H9 (cell line): ENCODE data around the gene ITGB2. TPM values are rescaled to one million over a fixed set of nuclear protein-coding genes. Genes with fewer than 3 reads are reported as not detected.

ENCODE experiments used
- DNase-seq: peaks from one replicate; pipeline ENCODE4 v3.0.0-alpha.2; 2017
- H2AFZ ChIP-seq: one replicate; pipeline ENCODE4 v1.6.1; 2013; ENCODE audit warnings: mild to moderate bottlenecking, low read length, control low read depth, moderate library complexity
- H2AK5ac ChIP-seq: 2 replicates; pipeline ENCODE4 v1.6.1; 2013; ENCODE audit warnings: low read length, control low read depth, mixed read lengths; ENCODE audit not compliant: insufficient read length
- H2BK120ac ChIP-seq: one replicate; pipeline ENCODE4 v1.6.1; 2013; ENCODE audit warnings: low read depth, mild to moderate bottlenecking, low read length, control low read depth, inconsistent platforms; ENCODE audit not compliant: poor library complexity, severe bottlenecking
- H2BK12ac ChIP-seq: 2 replicates; pipeline ENCODE4 v1.6.1; 2013; ENCODE audit warnings: low read length, control low read depth, mixed read lengths, low read depth; ENCODE audit not compliant: insufficient read length
- H2BK15ac ChIP-seq: 2 replicates; pipeline ENCODE4 v1.6.1; 2013; ENCODE audit warnings: low read depth, low read length, control low read depth
- H2BK20ac ChIP-seq: one replicate; pipeline ENCODE4 v1.6.1; 2013; ENCODE audit warnings: low read depth, mild to moderate bottlenecking, low read length, control low read depth, inconsistent platforms; ENCODE audit not compliant: poor library complexity, severe bottlenecking
- H2BK5ac ChIP-seq: 2 replicates; pipeline ENCODE4 v1.6.1; 2013; ENCODE audit warnings: low read length, control low read depth, mixed read lengths; ENCODE audit not compliant: insufficient read length
- H3K14ac ChIP-seq: 2 replicates; pipeline ENCODE4 v1.6.1; 2013; ENCODE audit warnings: low read length, control low read depth; ENCODE audit not compliant: insufficient read depth
- H3K18ac ChIP-seq: 2 replicates; pipeline ENCODE4 v1.6.1; 2013; ENCODE audit warnings: low read depth, mild to moderate bottlenecking, mixed read lengths, low read length, control low read depth; ENCODE audit not compliant: insufficient read length
- H3K23ac ChIP-seq: 2 replicates; pipeline ENCODE4 v1.6.1; 2013; ENCODE audit warnings: low read length, control low read depth, mixed read lengths, low read depth; ENCODE audit not compliant: insufficient read length
- H3K23me2 ChIP-seq: 2 replicates; pipeline ENCODE4 v1.6.1; 2013; ENCODE audit warnings: low read depth, mild to moderate bottlenecking, mixed read lengths, low read length, control low read depth; ENCODE audit not compliant: insufficient read length, poor library complexity, severe bottlenecking
- H3K27ac ChIP-seq: 2 replicates; pipeline ENCODE4 v1.5.1; 2013; ENCODE audit warnings: low read length, control low read depth, mixed read lengths, low read depth; ENCODE audit not compliant: insufficient read length
- H3K27me3 ChIP-seq: 2 replicates; pipeline ENCODE4 v1.6.1; 2013; ENCODE audit warnings: low read length, control low read depth, inconsistent platforms; ENCODE audit not compliant: insufficient read depth
- H3K4ac ChIP-seq: 2 replicates; pipeline ENCODE4 v1.6.1; 2013; ENCODE audit warnings: low read depth, mild to moderate bottlenecking, control low read depth, inconsistent platforms, low read length, moderate library complexity
- H3K4me1 ChIP-seq: 2 replicates; pipeline ENCODE4 v1.6.1; 2013; ENCODE audit warnings: low read length, control low read depth, inconsistent platforms; ENCODE audit not compliant: insufficient read depth
- H3K4me2 ChIP-seq: 2 replicates; pipeline ENCODE4 v1.6.1; 2013; ENCODE audit warnings: low read length, control low read depth, mixed read lengths; ENCODE audit not compliant: insufficient read length, insufficient read depth
- H3K56ac ChIP-seq: 2 replicates; pipeline ENCODE4 v1.6.1; 2013; ENCODE audit warnings: low read depth, mild to moderate bottlenecking, mixed read lengths, low read length, control low read depth; ENCODE audit not compliant: insufficient read length
- H3K79me1 ChIP-seq: 2 replicates; pipeline ENCODE4 v1.6.1; 2013; ENCODE audit warnings: low read depth, mild to moderate bottlenecking, moderate library complexity, low read length, control low read depth, inconsistent platforms; ENCODE audit not compliant: insufficient read depth, poor library complexity, severe bottlenecking
- H3K79me2 ChIP-seq: 2 replicates; pipeline ENCODE4 v1.6.1; 2013; ENCODE audit warnings: low read length, control low read depth, inconsistent platforms; ENCODE audit not compliant: insufficient read depth
- H3K9ac ChIP-seq: 2 replicates; pipeline ENCODE4 v1.6.1; 2013; ENCODE audit warnings: low read length, control low read depth, mixed read lengths; ENCODE audit not compliant: insufficient read length; ENCODE audit errors: extremely low read depth
- H3K9me3 ChIP-seq: one replicate; pipeline ENCODE4 v1.6.1; 2013; ENCODE audit warnings: low read depth, low read length, inconsistent platforms; ENCODE audit not compliant: control insufficient read depth
- H3T11ph ChIP-seq: one replicate; pipeline ENCODE4 v1.6.1; 2013; ENCODE audit warnings: mild to moderate bottlenecking, low read length, control low read depth, inconsistent platforms
- H4K20me1 ChIP-seq: one replicate; pipeline ENCODE4 v1.6.1; 2013; ENCODE audit not compliant: control insufficient read depth, insufficient read length, insufficient read depth
- H4K5ac ChIP-seq: 2 replicates; pipeline ENCODE4 v1.6.1; 2013; ENCODE audit warnings: low read depth, mild to moderate bottlenecking, mixed read lengths, low read length, control low read depth; ENCODE audit not compliant: insufficient read length
- H4K8ac ChIP-seq: replicated peaks from 2 replicates; pipeline ENCODE4 v1.6.1; 2013; ENCODE audit warnings: low read length, control low read depth, mixed read lengths, low read depth; ENCODE audit not compliant: insufficient read length
- H4K91ac ChIP-seq: 2 replicates; pipeline ENCODE4 v1.6.1; 2013; ENCODE audit warnings: low read depth, mild to moderate bottlenecking, moderate library complexity, mixed read lengths, low read length, control low read depth; ENCODE audit not compliant: insufficient read length
- H3K27ac Mint-ChIP-seq, 3 experiments: 2 replicates in 2 of 3; 3 replicates in 1 of 3; pipeline ENCODE4 v1.8.0; 2020 to 2021; ENCODE audit warnings: mixed read lengths in 3 of 3, mild to moderate bottlenecking in 1 of 3, moderate library complexity in 1 of 3
- H3K27me3 Mint-ChIP-seq: 2 replicates; pipeline ENCODE4 v1.8.0; 2021; ENCODE audit warnings: low read depth, mild to moderate bottlenecking, moderate library complexity, mixed read lengths
- H3K36me3 Mint-ChIP-seq, 3 experiments: 2 replicates in 2 of 3; 3 replicates in 1 of 3; pipeline ENCODE4 v1.8.0; 2020 to 2021; ENCODE audit warnings: low read depth in 3 of 3, mixed read lengths in 3 of 3; ENCODE audit not compliant: insufficient read depth in 1 of 3
- H3K4me1 Mint-ChIP-seq, 2 experiments: 2 replicates each; pipeline ENCODE4 v1.8.0; 2020; ENCODE audit warnings: mixed read lengths in 2 of 2
- H3K4me3 Mint-ChIP-seq, 2 experiments: 2 replicates in 1 of 2; 3 replicates in 1 of 2; pipeline ENCODE4 v1.8.0; 2020 to 2021; ENCODE audit warnings: mild to moderate bottlenecking in 2 of 2, mixed read lengths in 2 of 2, moderate library complexity in 1 of 2
- H3K9me3 Mint-ChIP-seq, 2 experiments: 2 replicates in 1 of 2; 3 replicates in 1 of 2; pipeline ENCODE4 v1.8.0; 2020; ENCODE audit warnings: mild to moderate bottlenecking in 2 of 2, mixed read lengths in 2 of 2, moderate library complexity in 1 of 2
- WGBS: extraction: QIAGEN DNeasy Blood & Tissue Kit; methylation state at CpG from one replicate; pipeline ENCODE4 v1.1.7; 2013; ENCODE audit warnings: missing lambda C conversion rate, low lambda C conversion rate, mixed read lengths; ENCODE audit not compliant: insufficient read length; ENCODE audit errors: extremely low coverage; 5-methylcytosine and 5-hydroxymethylcytosine counted together
- total RNA-seq: library from RNA; stranded (reverse); gene quantifications from 2 replicates; pipeline ENCODE4 v1.2.1, GENCODE V29; 2021
- TF ChIP-seq, protein P1 (sequence below): fragments of 200-600 bp; sonication (generic); conservative IDR thresholded peaks from 3 replicates; pipeline ENCODE4 v1.8.0; 2021; ENCODE audit warnings: antibody characterized with exemption, mild to moderate bottlenecking

Gene ITGB2
- total RNA-seq, 1 experiment from 2014 or later, result 1.1 TPM

DNA sequence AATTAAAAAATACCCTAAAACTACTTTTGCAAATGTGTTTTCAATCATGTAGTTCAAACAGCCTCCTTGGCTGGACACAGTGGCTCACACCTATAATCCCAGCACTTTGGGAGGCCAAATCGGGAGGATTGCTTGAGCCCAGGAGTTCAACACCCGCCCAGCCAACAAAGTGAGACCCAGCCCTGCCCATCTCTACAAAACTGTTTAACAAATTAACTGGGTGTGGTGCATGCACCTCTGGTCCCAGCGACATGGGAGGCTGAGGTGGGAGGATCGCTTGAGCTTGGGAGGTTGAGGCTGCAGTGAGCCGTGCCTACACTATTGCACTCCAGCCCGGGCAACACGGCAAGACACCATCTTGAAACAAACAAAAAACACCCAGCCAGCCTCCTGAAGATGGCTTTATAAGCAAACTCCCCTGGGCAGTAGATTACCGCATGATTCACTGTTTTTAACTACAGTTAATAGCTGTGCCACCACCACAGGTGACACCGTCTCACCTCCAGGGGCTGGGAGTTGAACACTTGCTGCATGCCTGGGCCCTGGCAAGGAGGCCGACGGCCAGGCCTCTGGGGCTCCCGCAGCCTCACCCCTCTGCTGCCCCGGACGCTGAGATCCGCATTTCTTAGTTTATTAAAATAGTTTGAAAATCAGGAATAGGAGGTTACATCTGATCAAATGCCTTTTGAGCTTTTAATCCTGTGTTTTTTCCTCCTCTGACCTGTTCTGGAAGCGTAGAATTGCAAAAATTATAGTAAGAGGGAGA is 63.4 kb downstream of the ITGB2 start:
- no peak overlapping the region for H2BK12ac ChIP-seq
- H3K9me3 Mint-ChIP-seq, result no peaks in the 10 kb centered on the region
- H4K8ac ChIP-seq, result no peak overlapping the region
- H3K23ac ChIP-seq, result no peak overlapping the region
- H2BK20ac ChIP-seq, result no peak overlapping the region
- H4K20me1 ChIP-seq, result peaks cover 3% of the 10 kb centered on the region
- H3K27ac Mint-ChIP-seq, result no peak overlapping the region
- no peak overlapping the region for H2BK5ac ChIP-seq
- no peak overlapping the region for H2BK120ac ChIP-seq
- DNase-seq, result no peak
- no peak overlapping the region for H3K18ac ChIP-seq
- H2AK5ac ChIP-seq, result no peak overlapping the region
- no peaks in the 10 kb centered on the region for H3K4me1 ChIP-seq
- no peak overlapping the region for H3K14ac ChIP-seq
- H3K27ac ChIP-seq, result no peak overlapping the region
- no peaks in the 10 kb centered on the region for H3K79me1 ChIP-seq
- no peak overlapping the region for H2AFZ ChIP-seq
- TF ChIP-seq, protein P1, sequence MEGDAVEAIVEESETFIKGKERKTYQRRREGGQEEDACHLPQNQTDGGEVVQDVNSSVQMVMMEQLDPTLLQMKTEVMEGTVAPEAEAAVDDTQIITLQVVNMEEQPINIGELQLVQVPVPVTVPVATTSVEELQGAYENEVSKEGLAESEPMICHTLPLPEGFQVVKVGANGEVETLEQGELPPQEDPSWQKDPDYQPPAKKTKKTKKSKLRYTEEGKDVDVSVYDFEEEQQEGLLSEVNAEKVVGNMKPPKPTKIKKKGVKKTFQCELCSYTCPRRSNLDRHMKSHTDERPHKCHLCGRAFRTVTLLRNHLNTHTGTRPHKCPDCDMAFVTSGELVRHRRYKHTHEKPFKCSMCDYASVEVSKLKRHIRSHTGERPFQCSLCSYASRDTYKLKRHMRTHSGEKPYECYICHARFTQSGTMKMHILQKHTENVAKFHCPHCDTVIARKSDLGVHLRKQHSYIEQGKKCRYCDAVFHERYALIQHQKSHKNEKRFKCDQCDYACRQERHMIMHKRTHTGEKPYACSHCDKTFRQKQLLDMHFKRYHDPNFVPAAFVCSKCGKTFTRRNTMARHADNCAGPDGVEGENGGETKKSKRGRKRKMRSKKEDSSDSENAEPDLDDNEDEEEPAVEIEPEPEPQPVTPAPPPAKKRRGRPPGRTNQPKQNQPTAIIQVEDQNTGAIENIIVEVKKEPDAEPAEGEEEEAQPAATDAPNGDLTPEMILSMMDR, result no peak
- H3K4me2 ChIP-seq, result no peak overlapping the region
- H3K4me1 Mint-ChIP-seq, result peaks cover 6% of the 10 kb centered on the region in 2 experiments; a peak in 3 of 4 replicates
- no peak overlapping the region for H4K5ac ChIP-seq
- no peaks in the 10 kb centered on the region for H3K9me3 ChIP-seq
- peaks cover 44 to 82% (median 73%) of the 10 kb centered on the region in 3 experiments; a peak in 6 of 7 replicates for H3K36me3 Mint-ChIP-seq
- no peak overlapping the region for H3K56ac ChIP-seq
- H3K79me2 ChIP-seq, result peaks cover 7% of the 10 kb centered on the region; the same call in 1 of the 2 replicates
- H3K4me3 Mint-ChIP-seq, result no peak overlapping the region
- H3K4ac ChIP-seq, result no peak overlapping the region
- no CpG with 5 or more reads among the region's 16 CpGs for WGBS
- no peak overlapping the region for H2BK15ac ChIP-seq
- no peak overlapping the region for H4K91ac ChIP-seq
- H3K9ac ChIP-seq, result no peak overlapping the region
- no peaks in the 10 kb centered on the region for H3K27me3 ChIP-seq
- H3T11ph ChIP-seq, result no peak overlapping the region
- no peaks in the 10 kb centered on the region for H3K27me3 Mint-ChIP-seq
- no peaks in the 10 kb centered on the region for H3K23me2 ChIP-seq
